ENCODE data around the gene TPP2.

TPP2 gene

DNA sequence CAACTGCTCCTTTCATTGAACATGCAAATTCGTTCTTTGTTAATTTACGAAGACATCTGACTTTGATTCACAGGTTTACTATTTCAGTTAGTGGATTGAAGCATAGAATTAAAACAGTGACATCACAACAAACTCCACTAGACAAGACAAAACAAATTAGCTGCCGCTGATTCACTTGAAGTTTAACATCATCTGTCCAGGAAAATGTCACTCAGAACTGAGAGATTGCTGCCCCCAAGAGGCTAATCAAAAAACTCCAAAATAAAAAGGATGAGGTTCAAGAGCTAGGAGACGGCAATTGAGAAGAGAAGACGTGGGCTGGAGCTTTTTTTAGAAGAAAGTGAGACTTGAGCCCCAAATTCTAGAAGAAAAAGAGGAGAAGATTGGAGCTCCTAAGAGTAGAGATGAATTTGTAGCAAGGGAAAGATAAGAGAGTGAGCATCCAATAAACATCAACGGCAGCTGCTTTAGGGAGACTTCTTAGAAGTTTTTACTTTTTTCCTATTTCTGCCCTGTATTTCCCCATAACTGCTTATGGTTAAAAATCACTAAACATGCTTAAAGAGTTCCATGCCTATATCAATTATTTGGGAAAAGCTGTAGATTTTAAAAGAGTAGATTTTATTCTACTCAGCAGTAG is 40.8 kb upstream of the TPP2 start:
- H3K4me1 ChIP-seq (ENCODE audit: insufficient read depth, low read length, severe bottlenecking): no peaks in the 10 kb centered on the region
- H4K20me1 ChIP-seq (ENCODE audit: insufficient read depth, low read length): no peaks in the 10 kb centered on the region
- H3K27ac ChIP-seq (ENCODE audit: low read depth, low read length, poor library complexity, severe bottlenecking): no peak overlapping the region
- H3K36me3 ChIP-seq (ENCODE audit: insufficient read depth, low read length): no peaks in the 10 kb centered on the region
- H3K9me2 ChIP-seq (ENCODE audit: low read depth, low read length): no peaks in the 10 kb centered on the region
- no peaks in the 10 kb centered on the region for H3F3A ChIP-seq (ENCODE audit: insufficient read depth, low read length)
- H2AFZ ChIP-seq (ENCODE audit: low read length): no peak overlapping the region
- no peaks in the 10 kb centered on the region for H3K9me3 ChIP-seq (ENCODE audit: low read length)
- H3K79me2 ChIP-seq (ENCODE audit: insufficient read depth, low read length): no peaks in the 10 kb centered on the region
- no peak overlapping the region for H3K4me2 ChIP-seq (ENCODE audit: low read length)
- no peak overlapping the region for H3K4me3 ChIP-seq (ENCODE audit: low read depth, low read length, poor library complexity, severe bottlenecking)
- TF ChIP-seq CTCF (IDR thresholded peaks at IDR 0.05; ENCODE audit: low read length) (peak; percentile 78), EZH2 (IDR thresholded peaks at IDR 0.05; ENCODE audit: borderline replicate concordance, low read length) (no peak)
- H3K27me3 ChIP-seq (ENCODE audit: insufficient read depth, low read length): no peaks in the 10 kb centered on the region
- H3K9ac ChIP-seq (ENCODE audit: low read length): no peak overlapping the region

GRCh38 chr13:102556806-102557205 is 40.0 kb upstream of the TPP2 start:
- Histone ChIP-seq H3K27ac (ENCODE audit: low read depth, low read length, poor library complexity, severe bottlenecking) (no peak overlapping the region), H3F3A (ENCODE audit: insufficient read depth, low read length) (no peaks in the 10 kb centered on the region), H3K4me2 (ENCODE audit: low read length) (no peak overlapping the region), H2AFZ (ENCODE audit: low read length) (no peak overlapping the region), H3K9me3 (ENCODE audit: low read length) (no peaks in the 10 kb centered on the region), H3K79me2 (ENCODE audit: insufficient read depth, low read length) (no peaks in the 10 kb centered on the region), H3K36me3 (ENCODE audit: insufficient read depth, low read length) (no peaks in the 10 kb centered on the region), H4K20me1 (ENCODE audit: insufficient read depth, low read length) (no peaks in the 10 kb centered on the region), H3K9ac (ENCODE audit: low read length) (no peak overlapping the region), H3K9me2 (ENCODE audit: low read depth, low read length) (no peaks in the 10 kb centered on the region), H3K4me3 (ENCODE audit: low read depth, low read length, poor library complexity, severe bottlenecking) (no peak overlapping the region), H3K4me1 (ENCODE audit: insufficient read depth, low read length, severe bottlenecking) (no peaks in the 10 kb centered on the region), H3K27me3 (ENCODE audit: insufficient read depth, low read length) (no peaks in the 10 kb centered on the region)
- no peak for TF ChIP-seq EZH2 (IDR thresholded peaks at IDR 0.05; ENCODE audit: borderline replicate concordance, low read length)
- TF ChIP-seq CTCF (IDR thresholded peaks at IDR 0.05; ENCODE audit: low read length): no peak

DNA sequence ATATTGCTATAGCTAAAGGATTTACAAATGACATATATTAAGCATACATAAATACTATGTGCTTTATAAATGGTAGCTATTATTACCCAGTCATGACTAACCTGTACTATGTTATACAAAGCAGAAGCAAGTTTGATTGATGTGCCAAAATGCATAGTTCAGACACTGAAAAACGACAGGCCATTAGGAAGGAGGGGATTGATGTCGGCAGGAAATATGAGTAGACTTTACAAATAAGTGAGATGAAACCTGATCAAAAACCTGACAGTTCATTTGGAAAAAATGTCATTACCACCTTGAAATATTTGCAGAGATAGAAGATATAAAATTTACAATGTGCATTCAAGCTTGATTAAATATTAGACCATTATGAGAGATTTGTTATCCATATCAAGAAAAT is 38.8 kb upstream of the TPP2 start:
- Histone ChIP-seq H3K9me2 (ENCODE audit: low read depth, low read length) (no peaks in the 10 kb centered on the region), H3K4me1 (ENCODE audit: insufficient read depth, low read length, severe bottlenecking) (no peaks in the 10 kb centered on the region), H4K20me1 (ENCODE audit: insufficient read depth, low read length) (no peaks in the 10 kb centered on the region), H3K27ac (ENCODE audit: low read depth, low read length, poor library complexity, severe bottlenecking) (no peak overlapping the region), H3K4me3 (ENCODE audit: low read depth, low read length, poor library complexity, severe bottlenecking) (no peak overlapping the region), H3K4me2 (ENCODE audit: low read length) (no peak overlapping the region), H3K36me3 (ENCODE audit: insufficient read depth, low read length) (no peaks in the 10 kb centered on the region), H3F3A (ENCODE audit: insufficient read depth, low read length) (no peaks in the 10 kb centered on the region), H3K79me2 (ENCODE audit: insufficient read depth, low read length) (no peaks in the 10 kb centered on the region), H3K9me3 (ENCODE audit: low read length) (no peaks in the 10 kb centered on the region), H2AFZ (ENCODE audit: low read length) (no peak overlapping the region; the same call in 1 of the 2 replicates), H3K27me3 (ENCODE audit: insufficient read depth, low read length) (no peaks in the 10 kb centered on the region), H3K9ac (ENCODE audit: low read length) (no peak overlapping the region)
- TF ChIP-seq EZH2 (IDR thresholded peaks at IDR 0.05; ENCODE audit: borderline replicate concordance, low read length) (no peak), CTCF (IDR thresholded peaks at IDR 0.05; ENCODE audit: low read length) (no peak)
